IMR-90 (cell line): ENCODE results near the gene ZNF362. TPM values are rescaled to one million over a fixed set of nuclear protein-coding genes. Genes with fewer than 3 reads are reported as not detected.

Source experiments
- ATAC-seq: fragments of 200-7000 bp; cut with Tn5 transposase; 2 replicates; pipeline ENCODE4 v1.9.1; 2020; ENCODE audit warnings: low read depth, mild to moderate bottlenecking, moderate library complexity
- Bru-seq: library from RNA; stranded (reverse); fragments of 400-500 nt; gene quantifications from one replicate; lab custom pipeline; 2021; lab: Mats Ljungman, UMichigan
- BruChase-seq, 2 experiments: library from RNA; stranded (reverse); fragments of 400-500 nt; gene quantifications; one replicate each; lab custom pipeline; 2021; lab: Mats Ljungman, UMichigan
- BruUV-seq: library from RNA; stranded (reverse); fragments of 400-500 nt; replicated peaks from 2 replicates; lab custom pipeline; 2021; lab: Mats Ljungman, UMichigan
- CTCF ChIA-PET: fragments of 300-600 bp; formaldehyde crosslinking; extraction: SDS; loops from one replicate; lab custom pipeline; 2021; ENCODE audit warnings: antibody characterized with exemption; lab: Yijun Ruan, JAX
- POLR2A ChIA-PET: fragments of 300-600 bp; sonication (Branson Sonifier 250); formaldehyde crosslinking; loops from one replicate; lab custom pipeline; 2022; ENCODE audit warnings: antibody characterized with exemption; ENCODE audit not compliant: unreplicated experiment; lab: Charles Lee
- DNase-seq: peaks from one replicate; pipeline ENCODE4 v3.0.0; 2013
- H2AFZ ChIP-seq: replicated peaks from 2 replicates; pipeline ENCODE3; 2013; ENCODE audit warnings: low read length, mild to moderate bottlenecking; ENCODE audit not compliant: poor library complexity
- H2AK5ac ChIP-seq: 2 replicates; pipeline ENCODE4 v1.6.1; 2013; ENCODE audit warnings: low read depth, low read length, inconsistent platforms
- H2AK9ac ChIP-seq: replicated peaks from 2 replicates; pipeline ENCODE3; 2013; ENCODE audit warnings: mild to moderate bottlenecking, low read depth, low read length, moderate library complexity; ENCODE audit not compliant: poor library complexity
- H2BK120ac ChIP-seq: 2 replicates; pipeline ENCODE4 v1.6.1; 2013; ENCODE audit warnings: low read depth, low read length, inconsistent platforms
- H2BK15ac ChIP-seq: 3 replicates; pipeline ENCODE4 v1.6.1; 2013; ENCODE audit warnings: low read depth, low read length, inconsistent platforms
- H2BK20ac ChIP-seq: 2 replicates; pipeline ENCODE4 v1.6.1; 2013; ENCODE audit warnings: low read depth, mild to moderate bottlenecking, inconsistent platforms, low read length, moderate library complexity
- H2BK5ac ChIP-seq: 2 replicates; pipeline ENCODE4 v1.6.1; 2013; ENCODE audit warnings: mild to moderate bottlenecking, low read depth, low read length, inconsistent platforms; ENCODE audit not compliant: poor library complexity, severe bottlenecking
- H3K14ac ChIP-seq: replicated peaks from 2 replicates; pipeline ENCODE4 v1.6.1; 2013; ENCODE audit warnings: low read depth, low read length, inconsistent platforms
- H3K18ac ChIP-seq: 2 replicates; pipeline ENCODE4 v1.6.1; 2013; ENCODE audit warnings: low read depth, low read length, control low read depth
- H3K23ac ChIP-seq: 2 replicates; pipeline ENCODE4 v1.6.1; 2013; ENCODE audit warnings: low read depth, low read length, inconsistent platforms
- H3K27ac ChIP-seq: 2 replicates; pipeline ENCODE4 v1.5.1; 2013; ENCODE audit warnings: mild to moderate bottlenecking, control low read depth, low read length; ENCODE audit not compliant: insufficient read depth
- H3K27me3 ChIP-seq: 2 replicates; pipeline ENCODE4 v1.6.1; 2013; ENCODE audit warnings: low read length; ENCODE audit not compliant: control insufficient read depth, insufficient read depth
- H3K36me3 ChIP-seq: 2 replicates; pipeline ENCODE4 v1.6.1; 2013; ENCODE audit warnings: low read length, mixed read lengths; ENCODE audit not compliant: control insufficient read depth, insufficient read depth
- H3K4ac ChIP-seq: 2 replicates; pipeline ENCODE4 v1.6.1; 2013; ENCODE audit warnings: low read depth, low read length, inconsistent platforms
- H3K4me1 ChIP-seq: 2 replicates; pipeline ENCODE4 v1.6.1; 2013; ENCODE audit warnings: low read length, mixed read lengths; ENCODE audit not compliant: control insufficient read depth, insufficient read depth
- H3K4me2 ChIP-seq: 2 replicates; pipeline ENCODE4 v1.6.1; 2013; ENCODE audit warnings: low read depth, mild to moderate bottlenecking, control low read depth, low read length, moderate library complexity
- H3K4me3 ChIP-seq: 2 replicates; pipeline ENCODE4 v1.5.1; 2013; ENCODE audit warnings: low read depth, mild to moderate bottlenecking, control low read depth, low read length, moderate library complexity; ENCODE audit not compliant: insufficient read depth
- H3K56ac ChIP-seq: 2 replicates; pipeline ENCODE4 v1.6.1; 2013; ENCODE audit warnings: low read length, inconsistent platforms; ENCODE audit not compliant: insufficient read depth; ENCODE audit errors: extremely low read depth
- H3K79me1 ChIP-seq, 2 experiments: 2 replicates each; pipeline ENCODE4 v1.6.1; 2013; ENCODE audit warnings: low read length in 2 of 2, inconsistent platforms in 1 of 2, low read depth in 1 of 2
- H3K9ac ChIP-seq: 2 replicates; pipeline ENCODE4 v1.6.1; 2013; ENCODE audit warnings: low read depth, low read length, control low read depth
- H3K9me1 ChIP-seq: 2 replicates; pipeline ENCODE4 v1.6.1; 2013; ENCODE audit warnings: low read length, inconsistent platforms; ENCODE audit not compliant: insufficient read depth
- H3K9me3 ChIP-seq: 2 replicates; pipeline ENCODE4 v1.6.1; 2013; ENCODE audit warnings: low read length; ENCODE audit not compliant: control insufficient read depth, insufficient read depth
- H4K20me1 ChIP-seq: 2 replicates; pipeline ENCODE4 v1.6.1; 2013; ENCODE audit warnings: low read length, inconsistent platforms; ENCODE audit not compliant: insufficient read depth
- H4K5ac ChIP-seq: 2 replicates; pipeline ENCODE4 v1.6.1; 2013; ENCODE audit warnings: mild to moderate bottlenecking, low read depth, low read length, control low read depth
- H4K8ac ChIP-seq, 2 experiments: 2 replicates each; pipeline ENCODE4 v1.6.1; 2013; ENCODE audit warnings: low read depth in 2 of 2, low read length in 2 of 2, control low read depth in 1 of 2, inconsistent platforms in 1 of 2
- H4K91ac ChIP-seq: 2 replicates; pipeline ENCODE4 v1.6.1; 2013; ENCODE audit warnings: low read depth, low read length, inconsistent platforms; ENCODE audit not compliant: insufficient read depth
- BHLHE40 ChIP-seq: fragments of 150-350 bp; IDR thresholded peaks from 2 replicates; pipeline ENCODE4 v1.6.1; 2016; ENCODE audit warnings: mild to moderate bottlenecking, low read depth, low read length
- CEBPB ChIP-seq: IDR thresholded peaks from 2 replicates; pipeline ENCODE4 v1.6.1; 2012; ENCODE audit warnings: low read depth, low read length, improper control_type of control experiment
- FOS ChIP-seq: fragments of 150-350 bp; IDR thresholded peaks from 2 replicates; pipeline ENCODE4 v1.6.1; 2016; ENCODE audit warnings: low read depth, low read length
- MAFK ChIP-seq: IDR thresholded peaks from 2 replicates; pipeline ENCODE4 v1.6.1; 2012; ENCODE audit warnings: low read depth, low read length, improper control_type of control experiment
- MAZ ChIP-seq: IDR thresholded peaks from 2 replicates; pipeline ENCODE4 v1.6.1; 2012; ENCODE audit warnings: low read depth, mild to moderate bottlenecking, low read length, improper control_type of control experiment, moderate library complexity, borderline replicate concordance
- MXI1 ChIP-seq: IDR thresholded peaks from 2 replicates; pipeline ENCODE4 v1.6.1; 2012; ENCODE audit warnings: low read depth, mild to moderate bottlenecking, low read length, moderate library complexity, borderline replicate concordance
- NFE2L2 ChIP-seq: fragments of 150-350 bp; IDR thresholded peaks from 2 replicates; pipeline ENCODE4 v1.6.1; 2016; ENCODE audit warnings: low read depth, mild to moderate bottlenecking, low read length
- POLR2A ChIP-seq: IDR thresholded peaks from 2 replicates; pipeline ENCODE4 v1.6.1; 2012; ENCODE audit warnings: mild to moderate bottlenecking, low read depth, low read length
- RCOR1 ChIP-seq: IDR thresholded peaks from 2 replicates; pipeline ENCODE4 v1.6.1; 2012; ENCODE audit warnings: mild to moderate bottlenecking, low read length, improper control_type of control experiment; ENCODE audit not compliant: insufficient replicate concordance
- WGBS, 2 experiments: methylation state at CpG; one replicate each; pipeline versions ENCODE4 v1.1.5 to v1.1.7; 2013; ENCODE audit warnings: missing lambda C conversion rate in 2 of 2; ENCODE audit not compliant: insufficient read length in 1 of 2; ENCODE audit errors: extremely low coverage in 2 of 2; 5-methylcytosine and 5-hydroxymethylcytosine counted together
- dilution Hi-C: fragments of 300-500 bp; cut with HindIII; formaldehyde crosslinking; loops from one replicate; pipeline ENCODE4 v1.14.3; 2018; ENCODE audit warnings: low sequenced_read_pairs; ENCODE audit not compliant: unreplicated experiment
- in situ Hi-C: fragments of 300-500 bp; cut with MboI; formaldehyde crosslinking; loops from 3 replicates; pipeline ENCODE4 v1.14.3; 2019; ENCODE audit warnings: low sequenced_read_pairs, inconsistent platforms, mixed read lengths
- intact Hi-C: fragments of 100-400 bp; cut with micrococcal nuclease; formaldehyde crosslinking; loops from 2 replicates; pipeline ENCODE4 v1.10.0; 2022
- long read RNA-seq: library from polyadenylated mRNA; unstranded; transcript quantifications from one replicate; pipeline ENCODE4 v2.0.0, GENCODE V29; 2021; ENCODE audit not compliant: unreplicated experiment
- polyA plus RNA-seq, 3 experiments: library from polyadenylated mRNA; depleted of rRNA; stranded (reverse); fragments of >200 nt; gene quantifications; 2 replicates each; pipeline ENCODE4 v1.2.3, GENCODE V29; 2012; ENCODE audit warnings: low replicate concordance in 1 of 3
- total RNA-seq: library from RNA; depleted of rRNA; stranded (reverse); fragments of >200 nt; gene quantifications from 2 replicates; pipeline ENCODE4 v1.2.3, GENCODE V29; 2012; rRNA removed
- TF ChIP-seq, protein P1 (sequence below): conservative IDR thresholded peaks from 2 replicates; pipeline ENCODE4 v1.5.1; 2012; ENCODE audit warnings: mild to moderate bottlenecking, low read depth, low read length, improper control_type of control experiment

ZNF362 gene, protein sequence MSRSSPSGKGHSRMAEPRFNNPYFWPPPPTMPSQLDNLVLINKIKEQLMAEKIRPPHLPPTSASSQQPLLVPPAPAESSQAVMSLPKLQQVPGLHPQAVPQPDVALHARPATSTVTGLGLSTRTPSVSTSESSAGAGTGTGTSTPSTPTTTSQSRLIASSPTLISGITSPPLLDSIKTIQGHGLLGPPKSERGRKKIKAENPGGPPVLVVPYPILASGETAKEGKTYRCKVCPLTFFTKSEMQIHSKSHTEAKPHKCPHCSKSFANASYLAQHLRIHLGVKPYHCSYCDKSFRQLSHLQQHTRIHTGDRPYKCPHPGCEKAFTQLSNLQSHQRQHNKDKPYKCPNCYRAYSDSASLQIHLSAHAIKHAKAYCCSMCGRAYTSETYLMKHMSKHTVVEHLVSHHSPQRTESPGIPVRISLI
- total RNA-seq (5.3 and 5.7 TPM in 2 replicates), polyA plus RNA-seq (2012; rRNA removed) (12.9 and 14.2 TPM in 2 replicates), Bru-seq, nascent RNA (percentile 78 among the genes with signal in this experiment), BruChase-seq, experiment 1, labeled RNA remaining after a 6-hour chase (percentile 80 among the genes with signal in this experiment), BruChase-seq, experiment 2, labeled RNA remaining after a 2-hour chase (percentile 82 among the genes with signal in this experiment)
- polyA plus RNA-seq (2012; cell fraction: cytosol; rRNA removed), result 14.6 and 19.8 TPM in 2 replicates
- 21.2 and 50.4 TPM in 2 replicates for polyA plus RNA-seq (2012; cell fraction: nucleus; rRNA removed; ENCODE audit: low replicate concordance)
- long read RNA-seq, partial matches to known transcripts, result 7 of 11 reads
- long read RNA-seq, other reads (novel, unspliced or antisense), result 4 of 11 reads

DNA sequence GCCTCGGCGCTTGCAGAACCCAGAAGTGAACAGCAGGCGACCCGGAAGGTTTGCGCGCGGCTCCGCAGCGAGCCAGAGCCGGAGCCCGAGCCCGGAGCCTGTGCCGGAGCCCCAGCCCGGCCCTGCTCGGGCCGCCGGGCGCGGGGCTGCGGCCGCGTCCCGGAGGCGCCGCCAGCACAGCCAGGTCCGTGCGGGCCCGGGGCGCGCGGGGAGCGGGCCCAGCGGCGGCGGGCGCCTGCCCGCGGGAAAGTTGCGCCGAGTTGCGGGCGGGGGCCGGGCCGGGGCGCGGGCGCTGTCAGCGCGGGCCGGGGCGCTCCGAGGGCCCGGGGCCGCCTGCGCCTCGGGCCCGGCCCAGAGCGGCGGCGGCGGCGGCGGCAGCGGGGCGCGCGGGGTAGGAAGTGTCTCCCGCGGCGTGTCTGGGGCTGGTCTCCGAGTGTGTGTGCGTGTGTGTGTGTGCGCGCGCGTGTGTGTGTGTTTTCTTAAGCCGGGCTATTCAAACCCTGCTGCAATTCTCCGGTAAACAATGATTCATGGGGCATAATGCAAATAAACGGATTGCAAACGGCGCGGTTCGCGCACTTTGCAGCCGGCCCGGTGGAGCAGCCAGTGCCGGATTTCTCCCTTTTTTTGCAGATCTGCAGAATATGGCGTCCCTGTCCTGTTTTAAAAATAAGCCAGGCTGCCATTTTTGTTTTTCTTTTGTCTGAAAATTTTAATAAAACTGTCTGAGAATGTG, at the start of gene ZNF362:
TSS of gene ZNF362 (plus strand) at position 22 of the 736 bp plus-strand sequence. CDS start 14,083 bp downstream, outside the sequence.
- DNase-seq (peak; percentile 83), ATAC-seq (peak; percentile 80)
- H4K8ac ChIP-seq, result peak within 1 kb of the TSS; percentile 78 to 89
- peak within 1 kb of the TSS; percentile 61 for H3K14ac ChIP-seq
- H2BK5ac ChIP-seq, result peak within 1 kb of the TSS; percentile 78
- TF ChIP-seq MXI1 (0 out of 2 replicates have a peak, but pooled peaks have one; percentile 29), MAFK (peak; percentile 46), FOS (peak; percentile 43; the same call in 1 of the 2 replicates), NFE2L2 (no peak), POLR2A (no peak), BHLHE40 (no peak), RCOR1 (no peak), CEBPB (peak; percentile 45; the same call in 1 of the 2 replicates), MAZ (no peak)
- TF ChIP-seq, protein P1, sequence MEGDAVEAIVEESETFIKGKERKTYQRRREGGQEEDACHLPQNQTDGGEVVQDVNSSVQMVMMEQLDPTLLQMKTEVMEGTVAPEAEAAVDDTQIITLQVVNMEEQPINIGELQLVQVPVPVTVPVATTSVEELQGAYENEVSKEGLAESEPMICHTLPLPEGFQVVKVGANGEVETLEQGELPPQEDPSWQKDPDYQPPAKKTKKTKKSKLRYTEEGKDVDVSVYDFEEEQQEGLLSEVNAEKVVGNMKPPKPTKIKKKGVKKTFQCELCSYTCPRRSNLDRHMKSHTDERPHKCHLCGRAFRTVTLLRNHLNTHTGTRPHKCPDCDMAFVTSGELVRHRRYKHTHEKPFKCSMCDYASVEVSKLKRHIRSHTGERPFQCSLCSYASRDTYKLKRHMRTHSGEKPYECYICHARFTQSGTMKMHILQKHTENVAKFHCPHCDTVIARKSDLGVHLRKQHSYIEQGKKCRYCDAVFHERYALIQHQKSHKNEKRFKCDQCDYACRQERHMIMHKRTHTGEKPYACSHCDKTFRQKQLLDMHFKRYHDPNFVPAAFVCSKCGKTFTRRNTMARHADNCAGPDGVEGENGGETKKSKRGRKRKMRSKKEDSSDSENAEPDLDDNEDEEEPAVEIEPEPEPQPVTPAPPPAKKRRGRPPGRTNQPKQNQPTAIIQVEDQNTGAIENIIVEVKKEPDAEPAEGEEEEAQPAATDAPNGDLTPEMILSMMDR, result 0 out of 2 replicates have a peak, but pooled peaks have one; percentile 10
- H2AK5ac ChIP-seq, result 0 out of 2 replicates have a peak within 1 kb of the TSS, but pooled peaks have one; percentile 10
- peaks cover 28 to 43% of the 10 kb centered on the region in 2 experiments for H3K79me1 ChIP-seq
- H3K4me2 ChIP-seq, result peak within 1 kb of the TSS; percentile 70
- H2BK120ac ChIP-seq, result peak within 1 kb of the TSS; percentile 71
- peak within 1 kb of the TSS; percentile 68 for H3K23ac ChIP-seq
- no peak within 1 kb of the TSS for H2BK20ac ChIP-seq
- peak within 1 kb of the TSS; percentile 96 for H4K91ac ChIP-seq
- 1% methylated on average over 21 of the region's 88 CpGs; no CpG with 5 or more reads in 1 of the 2 experiments for WGBS, 2 experiments
- peak within 1 kb of the TSS; percentile 89 for H2AFZ ChIP-seq
- peak within 1 kb of the TSS; percentile 62 for H3K18ac ChIP-seq
- H3K4me1 ChIP-seq, result peaks cover 15% of the 10 kb centered on the region
- H3K4me3 ChIP-seq, result peak within 1 kb of the TSS; percentile 59
- H2BK15ac ChIP-seq, result no peak within 1 kb of the TSS; the same call in 2 of the 3 replicates
- peak within 1 kb of the TSS; percentile 93 for H2AK9ac ChIP-seq
- H3K9me3 ChIP-seq, result 0 out of 2 replicates have a peak, but pooled peaks cover 2% of the 10 kb centered on the region
- no peaks in the 10 kb centered on the region for H3K36me3 ChIP-seq
- H3K9ac ChIP-seq, result peak within 1 kb of the TSS; percentile 94
- H4K5ac ChIP-seq, result peak within 1 kb of the TSS; percentile 56
- peaks cover 9% of the 10 kb centered on the region; the same call in 1 of the 2 replicates for H4K20me1 ChIP-seq
- peaks cover under 1% of the 10 kb centered on the region for H3K27me3 ChIP-seq
- ChIA-PET POLR2A (interaction anchor here (0.6 kb wide), 1 partner anchor 49 kb away, joined by 7 read pairs; no protein-coding TSS in a partner anchor), CTCF (interaction anchor here (0.6 kb wide), 1 partner anchor 74 kb away, joined by 3 read pairs; no protein-coding TSS in a partner anchor)
- H3K27ac ChIP-seq, result peak within 1 kb of the TSS; percentile 86
- intact Hi-C loops (loop anchor here (1.0 to 5.0 kb wide), 2 partner anchors 75 to 159 kb away; no protein-coding TSS in a partner anchor), in situ Hi-C loops (no loop called here), dilution Hi-C loops (no loop called here)
- peak within 1 kb of the TSS; percentile 88 for H3K4ac ChIP-seq
- H3K9me1 ChIP-seq, result peaks cover 33% of the 10 kb centered on the region
- BruUV-seq, result no TSS peak
- peak within 1 kb of the TSS; percentile 90 for H3K56ac ChIP-seq
